NCI-H1417 treated with DMSO at 0.1 percent for 48 hours (cell line): ENCODE data around the gene CD96.

Experiments used
- DNase-seq: peaks from one replicate; lab custom pipeline; 2025; lab: John Stamatoyannopoulos, UW

The CD96 gene

GRCh38 chr3:111676211-111677006 lies 134.4 kb downstream of the CD96 start:
- DNase-seq = no peak

- no peak for DNase-seq
Measured at GRCh38 chr3:111677007-111677392, 135.0 kb downstream of the CD96 start.

- DNase-seq = no peak
Measured at GRCh38 chr3:111681661-111682426, 139.8 kb downstream of the CD96 start.

- no peak for DNase-seq
Measured at GRCh38 chr3:111684640-111685039, 142.6 kb downstream of the CD96 start.

GRCh38 chr3:111688190-111688800 lies 146.3 kb downstream of the CD96 start:
- DNase-seq = no peak

GRCh38 chr3:111690242-111690641 lies 148.2 kb downstream of the CD96 start:
- DNase-seq = peak; percentile 88

GRCh38 chr3:111691293-111691909 lies 149.4 kb downstream of the CD96 start:
- no peak for DNase-seq

GRCh38 chr3:111692593-111693552 lies 150.9 kb downstream of the CD96 start:
- DNase-seq = no peak

GRCh38 chr3:111694471-111694870 lies 152.5 kb downstream of the CD96 start:
- DNase-seq = no peak

GRCh38 chr3:111695636-111696117 lies 153.7 kb downstream of the CD96 start:
- DNase-seq = no peak

- DNase-seq = no peak
Measured at GRCh38 chr3:111700054-111700453, 158.1 kb downstream of the CD96 start.

GRCh38 chr3:111701292-111701906 lies 159.4 kb downstream of the CD96 start:
- no peak for DNase-seq
